ENCODE data around the gene PRKAR1B.
"Not testable (repeated sequence)": the region's sequence is repeated elsewhere in the genome, so short reads cannot be mapped to it uniquely, and the experiment has no call there.

Gene PRKAR1B

GRCh38 chr7:756928-757560 lies 30.0 kb upstream of the PRKAR1B start:
- DNase-seq: no peak

- DNase-seq: no peak
Observed at GRCh38 chr7:756231-756927, 29.3 kb upstream of the PRKAR1B start.

GRCh38 chr7:755413-755805 lies 28.3 kb upstream of the PRKAR1B start:
- no peak for DNase-seq

- DNase-seq: no peak
Observed at GRCh38 chr7:754531-755412, 27.7 kb upstream of the PRKAR1B start.

GRCh38 chr7:753190-753589 lies 26.1 kb upstream of the PRKAR1B start:
- no peak for DNase-seq

GRCh38 chr7:752256-752655 lies 25.2 kb upstream of the PRKAR1B start:
- DNase-seq: not testable (repeated sequence)

GRCh38 chr7:751826-752225 lies 24.7 kb upstream of the PRKAR1B start:
- DNase-seq: no peak

GRCh38 chr7:750111-750905 lies 23.2 kb upstream of the PRKAR1B start:
- no peak for DNase-seq

GRCh38 chr7:749140-749551 lies 22.1 kb upstream of the PRKAR1B start:
- no peak for DNase-seq

GRCh38 chr7:748446-748845 lies 21.4 kb upstream of the PRKAR1B start:
- DNase-seq: no peak

GRCh38 chr7:747186-747585 lies 20.1 kb upstream of the PRKAR1B start:
- no peak for DNase-seq

- no peak for DNase-seq
Observed at GRCh38 chr7:746155-747061, 19.3 kb upstream of the PRKAR1B start.

GRCh38 chr7:745431-746154 lies 18.5 kb upstream of the PRKAR1B start:
- DNase-seq: no peak

- DNase-seq: no peak
Observed at GRCh38 chr7:744854-745430, 17.9 kb upstream of the PRKAR1B start.

- DNase-seq: not testable (repeated sequence)
Observed at GRCh38 chr7:744128-744520, 17.0 kb upstream of the PRKAR1B start.

GRCh38 chr7:743341-744127 lies 16.5 kb upstream of the PRKAR1B start:
- not testable (repeated sequence) for DNase-seq

GRCh38 chr7:742791-743190 lies 15.7 kb upstream of the PRKAR1B start:
- no peak for DNase-seq

- DNase-seq: no peak
Observed at GRCh38 chr7:741850-742249, 14.8 kb upstream of the PRKAR1B start.

GRCh38 chr7:741191-741671 lies 14.2 kb upstream of the PRKAR1B start:
- DNase-seq: no peak
